Esophagus muscularis mucosa (tissue), 3 donors: ENCODE measurements around the gene PQBP1.
"Not testable (repeated sequence)": the region's sequence is repeated elsewhere in the genome, so short reads cannot be mapped to it uniquely, and the experiment has no call there.

Experiments used
- POLR2AphosphoS5 ChIP-seq, 2 donors: sonication (generic); formaldehyde crosslinking; IDR thresholded peaks; one replicate each; pipeline ENCODE4 v1.6.1; 2017; ENCODE audit warnings: antibody characterized with exemption in 2 of 2
- TF ChIP-seq, protein P1 (sequence below), 3 experiments: fragments of 200-600 bp in 2 of 3; fragments of 450-650 bp in 1 of 3; sonication (generic) in 2 of 3; IDR thresholded peaks; one replicate each; pipeline ENCODE4 v1.5.1; 2017 to 2019; ENCODE audit warnings: antibody characterized with exemption in 3 of 3, mild to moderate bottlenecking in 2 of 3, moderate library complexity in 1 of 3

DNA sequence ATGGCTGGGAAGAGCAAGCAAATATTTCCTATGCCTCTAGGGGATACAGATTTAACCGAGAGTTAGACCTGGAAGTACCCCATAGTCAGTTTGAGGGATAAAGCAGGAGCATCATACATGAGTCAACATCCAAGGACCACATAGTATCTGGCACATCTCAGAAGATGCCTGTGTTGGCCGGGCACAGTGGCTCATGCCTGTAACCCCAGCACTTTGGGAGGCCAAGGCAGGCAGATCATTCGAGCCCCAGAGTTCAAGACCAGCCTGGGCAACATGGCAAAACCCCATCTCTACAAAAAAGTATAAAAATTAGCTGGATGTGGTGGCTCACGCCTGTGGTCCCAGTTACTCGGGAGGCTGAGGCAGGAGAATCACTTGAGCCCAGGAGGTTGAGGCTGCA is 11.1 kb upstream of the PQBP1 start:
- TF ChIP-seq, protein P1, sequence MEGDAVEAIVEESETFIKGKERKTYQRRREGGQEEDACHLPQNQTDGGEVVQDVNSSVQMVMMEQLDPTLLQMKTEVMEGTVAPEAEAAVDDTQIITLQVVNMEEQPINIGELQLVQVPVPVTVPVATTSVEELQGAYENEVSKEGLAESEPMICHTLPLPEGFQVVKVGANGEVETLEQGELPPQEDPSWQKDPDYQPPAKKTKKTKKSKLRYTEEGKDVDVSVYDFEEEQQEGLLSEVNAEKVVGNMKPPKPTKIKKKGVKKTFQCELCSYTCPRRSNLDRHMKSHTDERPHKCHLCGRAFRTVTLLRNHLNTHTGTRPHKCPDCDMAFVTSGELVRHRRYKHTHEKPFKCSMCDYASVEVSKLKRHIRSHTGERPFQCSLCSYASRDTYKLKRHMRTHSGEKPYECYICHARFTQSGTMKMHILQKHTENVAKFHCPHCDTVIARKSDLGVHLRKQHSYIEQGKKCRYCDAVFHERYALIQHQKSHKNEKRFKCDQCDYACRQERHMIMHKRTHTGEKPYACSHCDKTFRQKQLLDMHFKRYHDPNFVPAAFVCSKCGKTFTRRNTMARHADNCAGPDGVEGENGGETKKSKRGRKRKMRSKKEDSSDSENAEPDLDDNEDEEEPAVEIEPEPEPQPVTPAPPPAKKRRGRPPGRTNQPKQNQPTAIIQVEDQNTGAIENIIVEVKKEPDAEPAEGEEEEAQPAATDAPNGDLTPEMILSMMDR (IDR thresholded peaks at IDR 0.05), result not testable (repeated sequence)
- TF ChIP-seq POLR2AphosphoS5 (IDR thresholded peaks at IDR 0.05), result not testable (repeated sequence)
